Mucosa of stomach (tissue), 1 donor: ENCODE data around the gene ATG2B.

Source experiments
- H3K27me3 ChIP-seq: one replicate; pipeline ENCODE4 v1.7.0; 2013; ENCODE audit warnings: mild to moderate bottlenecking, low read length; ENCODE audit not compliant: control insufficient read depth, insufficient read depth
- H3K36me3 ChIP-seq: one replicate; pipeline ENCODE4 v1.7.0; 2013; ENCODE audit warnings: low read length; ENCODE audit not compliant: control insufficient read depth, insufficient read depth
- H3K4me1 ChIP-seq: one replicate; pipeline ENCODE4 v1.7.0; 2013; ENCODE audit warnings: mild to moderate bottlenecking, low read length; ENCODE audit not compliant: control insufficient read depth, insufficient read depth
- H3K4me3 ChIP-seq: one replicate; pipeline ENCODE4 v1.7.0; 2013; ENCODE audit warnings: low read length
- H3K9ac ChIP-seq: one replicate; pipeline ENCODE4 v1.7.0; 2013; ENCODE audit warnings: mild to moderate bottlenecking, low read length, moderate library complexity
- H3K9me3 ChIP-seq: one replicate; pipeline ENCODE4 v1.7.0; 2013; ENCODE audit warnings: mild to moderate bottlenecking, low read length, moderate library complexity; ENCODE audit not compliant: control insufficient read depth
- donor health status: Pancreatic carcinoma.

ATG2B gene

DNA sequence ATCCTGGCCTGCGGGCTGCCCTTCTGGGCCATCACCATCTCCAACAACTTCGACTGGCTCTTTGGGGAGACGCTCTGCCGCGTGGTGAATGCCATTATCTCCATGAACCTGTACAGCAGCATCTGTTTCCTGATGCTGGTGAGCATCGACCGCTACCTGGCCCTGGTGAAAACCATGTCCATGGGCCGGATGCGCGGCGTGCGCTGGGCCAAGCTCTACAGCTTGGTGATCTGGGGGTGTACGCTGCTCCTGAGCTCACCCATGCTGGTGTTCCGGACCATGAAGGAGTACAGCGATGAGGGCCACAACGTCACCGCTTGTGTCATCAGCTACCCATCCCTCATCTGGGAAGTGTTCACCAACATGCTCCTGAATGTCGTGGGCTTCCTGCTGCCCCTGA lies 122.5 kb downstream of the ATG2B start:
- no peak overlapping the region for H3K4me3 ChIP-seq
- no peaks in the 10 kb centered on the region for H3K36me3 ChIP-seq
- no peaks in the 10 kb centered on the region for H3K9me3 ChIP-seq
- H3K9ac ChIP-seq = no peak overlapping the region
- H3K27me3 ChIP-seq = no peaks in the 10 kb centered on the region
- H3K4me1 ChIP-seq = peaks cover 21% of the 10 kb centered on the region

DNA sequence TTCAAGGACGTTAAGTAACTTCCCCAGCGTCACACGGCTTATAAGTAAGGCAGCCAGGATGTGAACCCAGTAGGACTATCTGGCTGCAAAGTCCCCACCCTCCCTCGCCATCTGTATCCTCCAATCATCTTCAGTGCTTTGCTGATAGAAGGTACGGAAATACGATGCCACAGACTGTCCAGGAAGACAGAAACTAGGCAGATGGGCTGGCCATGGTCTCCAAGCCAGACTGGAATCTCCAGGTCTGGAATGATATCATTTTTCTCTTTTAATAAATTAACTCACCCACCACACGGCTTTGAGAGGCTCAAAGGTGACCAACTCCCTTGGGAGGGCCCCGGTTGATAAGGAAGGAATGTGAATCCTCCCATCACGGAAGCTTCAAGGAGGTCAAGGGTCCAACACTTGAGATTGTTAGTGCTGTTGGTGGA lies 123.4 kb downstream of the ATG2B start:
- peaks cover 21% of the 10 kb centered on the region for H3K4me1 ChIP-seq
- H3K4me3 ChIP-seq = no peak overlapping the region
- no peaks in the 10 kb centered on the region for H3K9me3 ChIP-seq
- H3K36me3 ChIP-seq = no peaks in the 10 kb centered on the region
- H3K27me3 ChIP-seq = no peaks in the 10 kb centered on the region
- no peak overlapping the region for H3K9ac ChIP-seq

DNA sequence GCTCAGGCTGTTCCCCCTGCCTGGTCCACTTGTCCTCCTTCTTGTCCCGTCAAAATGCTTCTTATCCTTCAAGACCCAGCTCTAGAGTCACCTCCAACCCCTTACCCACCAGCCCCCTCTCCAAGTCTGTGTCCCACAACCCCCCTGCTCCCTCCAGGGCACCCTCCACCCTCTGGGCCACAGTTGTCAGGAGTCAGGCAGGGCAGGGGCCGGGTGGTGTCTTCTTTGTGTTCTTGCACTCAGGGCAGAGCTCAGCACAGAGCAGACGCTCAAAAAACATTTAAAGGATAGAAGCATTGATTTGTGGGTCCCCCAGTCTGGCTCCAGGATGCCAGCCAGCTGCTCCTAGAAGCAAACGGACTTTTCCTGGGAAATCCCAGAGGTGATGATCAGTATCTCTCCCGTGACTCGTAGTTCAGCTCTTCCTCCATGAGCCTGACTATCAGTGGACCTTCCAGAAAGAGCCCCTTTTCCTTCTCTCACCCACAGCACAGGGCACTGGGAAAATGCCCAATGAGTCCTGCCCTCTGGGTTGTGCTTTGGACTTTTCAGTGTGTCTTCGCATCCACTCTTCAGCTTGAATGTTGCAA lies 124.4 kb downstream of the ATG2B start:
- Histone ChIP-seq H3K9ac (no peak overlapping the region), H3K4me3 (no peak overlapping the region), H3K27me3 (no peaks in the 10 kb centered on the region), H3K9me3 (no peaks in the 10 kb centered on the region), H3K36me3 (no peaks in the 10 kb centered on the region), H3K4me1 (peaks cover 21% of the 10 kb centered on the region)

DNA sequence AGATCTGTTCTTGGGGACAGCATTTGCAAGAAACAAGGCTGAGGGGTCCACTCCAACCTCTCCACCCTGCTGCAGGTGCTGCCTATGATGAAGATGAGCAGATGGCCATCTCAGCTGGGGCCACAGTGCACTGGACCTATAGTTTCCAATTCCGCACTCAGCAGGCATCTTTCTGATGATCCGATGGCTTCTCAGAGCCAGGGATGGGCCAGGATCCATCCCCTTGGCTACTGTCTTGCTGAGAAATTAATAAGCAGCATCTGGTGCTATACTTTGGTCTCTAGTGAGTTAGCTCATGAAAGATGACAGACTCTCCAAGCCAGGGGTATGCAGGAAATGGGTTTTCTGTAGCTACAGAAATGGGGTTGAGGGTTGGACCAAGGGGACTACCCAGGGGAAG lies 125.5 kb downstream of the ATG2B start:
- Histone ChIP-seq H3K4me3 (no peak overlapping the region), H3K9me3 (no peaks in the 10 kb centered on the region), H3K9ac (no peak overlapping the region), H3K4me1 (peaks cover 21% of the 10 kb centered on the region), H3K27me3 (no peaks in the 10 kb centered on the region), H3K36me3 (no peaks in the 10 kb centered on the region)

DNA sequence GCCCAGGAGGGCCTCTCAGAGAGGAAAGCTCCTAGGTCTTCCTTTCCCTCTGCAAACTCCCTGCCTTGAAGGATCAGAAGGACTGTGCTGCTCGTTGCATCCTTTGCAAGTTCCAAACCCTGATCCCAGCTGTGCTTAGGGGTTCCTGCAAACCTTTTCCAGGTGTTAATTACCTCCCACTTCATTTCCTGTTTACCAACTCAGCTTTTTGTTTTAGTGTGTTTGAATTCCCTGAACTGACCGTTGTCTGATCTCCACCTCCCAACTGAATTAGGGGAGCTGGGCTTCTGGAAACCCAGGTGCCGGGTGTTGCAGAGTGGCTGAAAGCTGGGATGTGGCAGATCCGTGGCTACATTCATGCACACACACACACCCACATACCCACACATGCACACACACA lies 127.7 kb downstream of the ATG2B start:
- Histone ChIP-seq H3K9ac (no peak overlapping the region), H3K4me1 (peaks cover 21% of the 10 kb centered on the region), H3K9me3 (no peaks in the 10 kb centered on the region), H3K4me3 (no peak overlapping the region), H3K27me3 (no peaks in the 10 kb centered on the region), H3K36me3 (no peaks in the 10 kb centered on the region)

DNA sequence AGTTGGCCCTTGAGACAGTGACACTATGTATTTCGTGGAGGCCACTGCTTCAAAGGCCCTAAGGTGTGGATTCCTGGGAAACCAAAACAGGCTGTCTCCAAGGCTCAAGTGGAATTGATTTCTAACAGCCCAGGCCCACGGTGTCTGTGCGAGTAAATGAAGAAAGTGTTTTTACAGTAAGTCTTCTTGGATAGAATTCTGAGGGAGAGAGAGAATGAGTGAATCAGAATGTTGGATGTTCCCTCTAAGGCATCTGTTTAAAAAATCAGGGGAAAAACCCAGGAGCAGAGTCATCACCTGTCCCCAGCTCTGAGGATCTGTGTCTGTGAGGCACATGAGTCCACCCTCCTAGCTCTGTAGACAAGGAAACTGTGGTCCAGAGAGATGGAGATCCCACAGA lies 129.5 kb downstream of the ATG2B start:
- Histone ChIP-seq H3K9ac (no peak overlapping the region), H3K36me3 (no peaks in the 10 kb centered on the region), H3K4me1 (peaks cover 4% of the 10 kb centered on the region), H3K4me3 (no peak overlapping the region), H3K9me3 (no peaks in the 10 kb centered on the region), H3K27me3 (no peaks in the 10 kb centered on the region)

DNA sequence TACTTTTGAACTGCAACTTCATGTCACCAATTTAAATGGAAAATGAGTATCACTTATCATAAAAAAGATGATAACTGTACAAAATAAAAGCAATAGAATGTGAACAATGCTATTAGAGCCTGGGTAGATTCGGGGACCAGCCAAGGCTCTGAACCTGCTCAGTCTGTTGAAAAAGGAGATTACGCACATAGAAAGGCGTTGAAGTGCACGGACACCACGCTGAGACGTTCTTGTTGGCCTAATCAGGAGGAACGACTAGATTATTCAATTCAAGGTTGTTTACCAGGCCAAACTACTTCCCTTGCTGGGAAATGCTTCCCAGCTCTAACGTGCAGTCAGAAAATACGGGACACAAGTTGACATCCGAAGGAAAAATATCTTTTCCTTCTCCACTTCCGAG lies 130.6 kb downstream of the ATG2B start:
- H3K9ac ChIP-seq = no peak overlapping the region
- no peaks in the 10 kb centered on the region for H3K36me3 ChIP-seq
- H3K4me1 ChIP-seq = no peaks in the 10 kb centered on the region
- H3K4me3 ChIP-seq = no peak overlapping the region
- no peaks in the 10 kb centered on the region for H3K27me3 ChIP-seq
- H3K9me3 ChIP-seq = no peaks in the 10 kb centered on the region

DNA sequence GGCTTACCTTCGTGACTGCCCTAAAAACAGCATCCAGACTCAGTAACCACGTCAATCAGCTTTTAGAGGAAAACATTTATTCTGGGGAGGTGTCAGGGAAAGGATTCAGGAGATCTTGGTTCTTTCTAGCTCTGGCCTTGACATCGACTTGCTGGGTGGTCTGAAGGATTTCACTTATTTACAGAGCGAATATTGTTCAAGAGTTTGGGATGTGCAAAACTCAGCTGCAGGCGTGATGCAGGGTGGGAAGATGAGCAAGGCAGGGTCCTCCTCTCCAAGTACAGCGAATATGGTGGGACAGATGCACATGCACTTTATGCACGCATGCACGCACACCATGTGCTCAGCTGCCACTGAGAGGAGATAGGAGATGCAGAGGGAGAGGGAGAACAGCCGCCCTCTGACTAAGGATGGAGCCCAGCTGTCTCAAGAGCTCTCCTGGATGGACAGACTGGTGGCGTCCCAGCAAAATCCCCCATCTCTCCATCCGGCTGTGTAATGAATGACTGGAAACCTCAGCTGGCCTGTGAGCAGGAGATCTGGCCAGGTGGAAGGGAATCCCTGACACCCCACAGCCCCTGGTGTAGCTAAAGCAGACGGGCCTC lies 131.5 kb downstream of the ATG2B start:
- Histone ChIP-seq H3K4me3 (no peak overlapping the region), H3K9me3 (no peaks in the 10 kb centered on the region), H3K4me1 (no peaks in the 10 kb centered on the region), H3K27me3 (no peaks in the 10 kb centered on the region), H3K36me3 (no peaks in the 10 kb centered on the region), H3K9ac (no peak overlapping the region)

DNA sequence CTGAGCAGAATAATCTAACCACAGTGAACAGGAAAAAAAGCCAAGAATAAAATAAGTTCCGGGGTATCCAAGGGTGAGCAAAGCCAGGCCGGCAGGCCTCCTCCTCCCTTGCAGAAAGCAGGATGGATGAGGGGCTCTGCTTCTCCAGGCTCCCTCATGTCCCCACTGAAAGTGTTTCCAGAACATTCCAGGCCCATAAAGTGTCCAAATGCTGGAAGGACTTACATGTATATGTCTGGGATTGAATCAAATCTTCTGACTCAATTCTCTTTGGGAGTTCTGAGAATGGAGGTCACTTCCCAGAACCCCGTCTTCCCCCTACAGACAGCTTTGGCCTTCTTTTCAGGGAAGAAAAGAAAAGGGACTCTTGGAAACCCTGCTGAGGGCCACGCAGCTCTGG lies 132.1 kb downstream of the ATG2B start:
- Histone ChIP-seq H3K36me3 (no peaks in the 10 kb centered on the region), H3K4me3 (no peak overlapping the region), H3K9ac (no peak overlapping the region), H3K9me3 (no peaks in the 10 kb centered on the region), H3K27me3 (no peaks in the 10 kb centered on the region), H3K4me1 (peaks cover under 1% of the 10 kb centered on the region)

DNA sequence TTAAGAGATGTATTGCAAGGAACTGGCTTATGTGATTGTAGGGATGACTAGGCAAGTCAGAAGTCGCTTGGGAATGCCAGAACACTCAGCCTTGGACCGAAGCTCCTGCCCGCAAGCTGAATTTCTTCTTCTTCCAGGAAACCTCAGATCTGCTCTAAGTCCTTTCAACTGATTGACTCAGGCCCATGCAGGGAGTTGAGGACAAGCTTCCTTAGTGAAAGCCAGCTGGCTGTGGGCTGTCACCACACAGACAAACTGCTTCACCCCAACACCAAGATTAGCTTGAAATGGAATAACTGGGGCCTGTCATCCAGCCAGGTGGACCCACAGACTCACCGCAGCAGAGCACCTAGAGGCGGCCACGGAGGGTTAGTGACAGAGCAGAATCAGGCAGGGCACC lies 133.8 kb downstream of the ATG2B start:
- no peaks in the 10 kb centered on the region for H3K36me3 ChIP-seq

More for the DNA sequence above, 133.8 kb downstream of the ATG2B start:
- H3K9ac ChIP-seq = no peak overlapping the region
- no peak overlapping the region for H3K4me3 ChIP-seq
- no peaks in the 10 kb centered on the region for H3K9me3 ChIP-seq
- H3K27me3 ChIP-seq = no peaks in the 10 kb centered on the region
- peaks cover 17% of the 10 kb centered on the region for H3K4me1 ChIP-seq
